HG02885 (cell line): Measurements from ENCODE around the gene FOXF1.

Experiments
- ATAC-seq: cut with Tn5 transposase; IDR thresholded peaks from one replicate; pipeline ENCODE4 v1.9.1; 2021; ENCODE audit warnings: mild to moderate bottlenecking; ENCODE audit not compliant: unreplicated experiment, poor library complexity

The FOXF1 gene

DNA sequence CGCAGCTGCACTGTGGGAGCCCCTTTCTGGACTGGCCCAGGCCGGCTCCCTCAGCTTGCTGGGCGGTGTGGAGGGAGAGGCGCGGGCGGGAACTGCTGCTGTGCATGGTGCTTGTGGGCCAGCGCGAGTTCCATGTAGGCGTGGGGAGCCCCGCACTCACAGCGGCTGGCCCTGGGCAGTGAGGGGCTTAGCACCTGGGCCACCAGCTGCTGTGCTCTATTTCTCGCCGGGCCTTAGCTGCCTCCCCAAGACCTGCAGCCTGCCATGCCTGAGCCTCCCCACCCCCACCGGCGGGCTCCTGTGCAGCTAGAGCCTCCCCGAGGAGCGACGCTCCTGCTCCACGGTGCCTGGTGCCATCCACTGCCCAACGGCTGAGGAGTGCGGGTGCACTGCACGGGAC is 43.0 kb downstream of the FOXF1 start:
- no peak for ATAC-seq

DNA sequence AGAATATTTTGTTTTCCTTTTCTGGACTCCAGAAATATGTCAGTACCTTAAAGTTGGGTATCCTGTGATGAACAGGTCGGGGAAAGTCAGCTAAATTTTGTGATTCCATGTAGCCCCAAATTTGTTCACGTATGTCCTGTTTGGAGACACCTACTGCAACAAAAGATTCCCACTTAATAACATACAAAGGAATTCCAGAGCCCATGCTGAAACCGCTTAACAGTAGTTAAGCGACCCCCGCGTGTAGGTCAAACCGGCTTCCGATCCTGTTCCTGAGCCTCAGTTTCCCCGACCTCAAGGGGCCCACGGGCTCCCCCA is 44.2 kb downstream of the FOXF1 start:
- no peak for ATAC-seq

GRCh38 chr16:86554917-86555703 is 44.8 kb downstream of the FOXF1 start, which contains the start of gene MTHFSD:
Gene MTHFSD, minus strand, starts transcription at chr16:86555235. Its CDS starts 51 bp downstream, at chr16:86555184.
- peak; percentile 92 for ATAC-seq

- ATAC-seq = no peak
Observed at GRCh38 chr16:86555704-86556075, 45.4 kb downstream of the FOXF1 start.

DNA sequence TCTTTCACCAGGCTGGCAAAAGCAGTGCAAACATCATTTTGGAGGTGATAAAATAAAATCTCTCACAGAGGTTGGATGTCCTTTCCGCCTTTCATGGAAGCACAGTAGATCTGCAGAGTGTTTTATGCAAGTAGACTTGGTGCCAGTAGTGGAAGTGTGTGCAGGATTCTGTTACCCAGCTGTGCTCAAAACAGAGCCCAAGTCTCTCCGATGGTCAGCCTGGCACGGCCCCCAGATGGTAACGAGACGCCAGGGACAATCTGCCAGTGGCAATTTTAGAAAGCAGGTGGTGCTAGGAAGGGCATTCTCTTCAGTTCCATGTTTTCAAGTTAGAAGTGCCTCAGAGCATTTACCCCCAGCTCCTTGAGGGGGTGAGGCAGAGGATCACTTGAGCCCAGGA is 46.2 kb downstream of the FOXF1 start:
- ATAC-seq = no peak

- ATAC-seq = no peak
Observed at GRCh38 chr16:86557587-86557986, 47.3 kb downstream of the FOXF1 start.

DNA sequence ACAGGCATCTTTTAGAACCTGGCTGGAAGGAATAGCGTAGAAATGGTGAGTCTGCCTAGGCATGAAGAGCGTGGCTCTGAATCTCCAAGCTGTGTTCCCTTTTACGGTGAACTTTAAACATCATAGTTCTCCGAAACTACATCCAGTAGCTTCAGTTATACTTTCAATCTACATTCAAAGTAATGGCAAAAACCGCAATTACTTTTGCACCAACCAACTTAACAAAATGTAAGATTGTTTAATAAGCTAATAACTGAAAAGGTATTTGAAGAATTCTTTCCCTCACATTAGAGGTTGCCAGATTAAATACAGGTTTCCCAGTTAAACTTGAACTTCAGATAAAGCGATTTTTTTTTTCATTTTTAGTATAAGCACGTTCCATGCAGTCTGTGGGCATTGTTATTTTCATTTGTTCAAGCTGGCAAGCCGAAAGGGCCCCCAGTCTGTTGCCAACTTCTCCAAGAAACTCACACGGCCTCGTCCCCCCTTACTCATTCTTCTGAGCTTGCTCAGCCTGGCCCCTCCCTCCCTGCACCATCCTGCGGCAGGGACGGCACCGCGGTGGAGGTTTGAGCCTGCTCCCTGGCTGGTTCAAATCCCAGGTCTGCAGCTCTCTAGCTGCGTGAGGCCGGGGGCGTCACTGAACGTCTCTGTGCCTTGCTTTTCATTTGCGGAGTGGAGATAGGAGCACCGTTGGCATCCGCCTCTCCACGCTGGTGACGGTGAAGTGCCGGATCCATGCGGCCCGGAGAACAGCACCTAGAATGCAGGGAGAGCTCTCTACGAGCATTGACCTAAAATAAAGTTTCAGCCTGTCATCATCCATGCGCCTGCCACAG is 48.2 kb downstream of the FOXF1 start:
- ATAC-seq = no peak

GRCh38 chr16:86559802-86560305 is 49.5 kb downstream of the FOXF1 start:
- ATAC-seq = no peak

GRCh38 chr16:86562356-86562755 is 52.0 kb downstream of the FOXF1 start:
- ATAC-seq = no peak

DNA sequence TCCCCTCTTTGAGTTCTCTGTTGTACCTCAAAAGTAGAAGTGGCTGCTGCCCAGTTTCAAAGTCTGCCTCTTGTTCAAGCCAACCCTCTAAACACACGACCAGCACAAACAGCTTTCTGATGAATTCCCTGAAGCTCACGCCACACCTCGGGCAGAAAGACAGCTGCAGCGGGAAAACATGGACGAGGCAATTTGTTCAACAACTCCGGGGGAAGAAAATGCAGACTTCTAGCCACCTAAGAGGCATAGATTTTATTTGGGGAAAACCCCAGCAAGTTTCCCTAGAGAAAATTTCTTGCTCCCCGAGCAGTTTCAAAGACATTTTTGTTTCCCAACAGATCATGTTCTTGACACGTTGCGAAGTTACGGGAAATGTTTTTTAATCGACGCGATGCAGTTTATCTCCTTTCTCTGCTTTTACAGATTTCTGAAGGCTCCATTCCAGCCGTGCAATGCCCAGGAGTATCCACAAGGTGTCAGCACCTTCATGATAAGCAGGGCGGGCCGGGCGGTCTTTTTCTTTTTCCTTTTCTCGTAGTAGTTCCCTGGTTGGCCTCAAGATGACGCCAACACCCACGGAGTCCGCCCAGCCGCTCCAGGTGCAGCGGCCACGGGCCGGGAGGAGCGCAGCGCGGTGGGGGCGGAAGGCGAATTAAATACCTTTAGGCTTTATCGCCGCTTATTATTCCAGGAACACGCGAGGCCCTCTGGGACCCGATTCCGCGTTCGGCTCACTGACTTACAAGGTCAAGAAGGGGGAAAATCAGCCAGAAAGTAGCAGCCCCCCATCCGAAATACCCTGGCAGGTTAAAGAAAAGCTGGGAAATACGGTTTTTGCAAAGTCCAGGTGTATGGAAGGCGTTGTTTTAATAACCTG is 53.4 kb downstream of the FOXF1 start:
- peak; percentile 73 for ATAC-seq
